Colonic mucosa (tissue), 4 donors: ENCODE data around the gene SEMA6A. TPM values are rescaled to one million over a fixed set of nuclear protein-coding genes. Genes with fewer than 3 reads are reported as not detected.

Source experiments
- DNase-seq: peaks from one replicate; pipeline ENCODE4 v3.0.0-alpha.2; 2020
- H3K27ac ChIP-seq: fragments of 200-600 bp; one replicate; pipeline ENCODE4 v1.8.0; 2021
- H3K27me3 ChIP-seq: fragments of 200-600 bp; one replicate; pipeline ENCODE4 v1.8.0; 2021
- H3K36me3 ChIP-seq: fragments of 200-600 bp; one replicate; pipeline ENCODE4 v1.8.0; 2021
- H3K4me1 ChIP-seq: fragments of 200-600 bp; one replicate; pipeline ENCODE4 v1.8.0; 2021; ENCODE audit warnings: mild to moderate bottlenecking
- H3K4me3 ChIP-seq: fragments of 200-600 bp; one replicate; pipeline ENCODE4 v1.8.0; 2021
- H3K9ac ChIP-seq, 2 donors: one replicate each; pipeline ENCODE4 v1.7.0; 2013; ENCODE audit warnings: control low read depth in 2 of 2, low read depth in 2 of 2, low read length in 2 of 2
- H3K9me3 ChIP-seq: fragments of 200-600 bp; one replicate; pipeline ENCODE4 v1.8.0; 2021
- intact Hi-C: fragments of 100-400 bp; cut with DNase I; formaldehyde crosslinking; loops from one replicate; pipeline ENCODE4 v1.14.1; 2022
- total RNA-seq, 2 donors: library from RNA; stranded (reverse); fragmentation: NEBNext Ultra II Directional in 1 of 2; extraction: Animal tissue kit (Norgen Biotek cat#: 25700) in 1 of 2; gene quantifications; one replicate each; pipeline ENCODE4 v1.2.1, GENCODE V29; 2021
- TF ChIP-seq, protein P1 (sequence below): fragments of 200-600 bp; IDR thresholded peaks from one replicate; pipeline ENCODE4 v1.8.0; 2022; ENCODE audit warnings: antibody characterized with exemption, mild to moderate bottlenecking
- donor health status: healthy.
- donor health status: DM: no; HTN: no; CAD: no.
- donor health status: DM: no; HTN: no; CAD: no.

The SEMA6A gene
- total RNA-seq, 2 donors from 2014 or later: 66.7 to 89.9 TPM

DNA sequence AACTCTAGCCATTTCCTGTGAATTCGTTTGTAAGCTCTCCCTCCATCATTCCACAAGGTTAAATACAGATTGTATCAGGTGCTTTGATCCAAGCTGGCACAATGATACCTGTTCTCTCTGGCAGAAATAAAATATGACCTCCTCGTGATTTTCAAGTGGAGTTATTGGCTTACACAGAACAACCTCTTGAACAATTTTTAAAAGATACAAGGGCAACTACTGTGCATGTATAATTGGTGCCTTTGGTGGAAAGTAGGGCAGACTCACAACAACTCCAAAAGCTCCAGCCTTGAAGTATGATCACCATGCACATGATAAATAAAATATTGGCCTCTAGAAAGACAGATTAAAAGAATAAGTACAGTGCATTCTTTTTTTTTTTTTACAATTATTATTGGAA is 106.0 kb downstream of the SEMA6A start:
- no peaks in the 10 kb centered on the region for H3K4me1 ChIP-seq
- H3K27me3 ChIP-seq: no peaks in the 10 kb centered on the region
- no peak overlapping the region for H3K4me3 ChIP-seq
- no peaks in the 10 kb centered on the region for H3K9me3 ChIP-seq
- intact Hi-C loops: no loop called here
- H3K9ac ChIP-seq: no peak overlapping the region
- H3K27ac ChIP-seq: no peak overlapping the region
- TF ChIP-seq, protein P1, sequence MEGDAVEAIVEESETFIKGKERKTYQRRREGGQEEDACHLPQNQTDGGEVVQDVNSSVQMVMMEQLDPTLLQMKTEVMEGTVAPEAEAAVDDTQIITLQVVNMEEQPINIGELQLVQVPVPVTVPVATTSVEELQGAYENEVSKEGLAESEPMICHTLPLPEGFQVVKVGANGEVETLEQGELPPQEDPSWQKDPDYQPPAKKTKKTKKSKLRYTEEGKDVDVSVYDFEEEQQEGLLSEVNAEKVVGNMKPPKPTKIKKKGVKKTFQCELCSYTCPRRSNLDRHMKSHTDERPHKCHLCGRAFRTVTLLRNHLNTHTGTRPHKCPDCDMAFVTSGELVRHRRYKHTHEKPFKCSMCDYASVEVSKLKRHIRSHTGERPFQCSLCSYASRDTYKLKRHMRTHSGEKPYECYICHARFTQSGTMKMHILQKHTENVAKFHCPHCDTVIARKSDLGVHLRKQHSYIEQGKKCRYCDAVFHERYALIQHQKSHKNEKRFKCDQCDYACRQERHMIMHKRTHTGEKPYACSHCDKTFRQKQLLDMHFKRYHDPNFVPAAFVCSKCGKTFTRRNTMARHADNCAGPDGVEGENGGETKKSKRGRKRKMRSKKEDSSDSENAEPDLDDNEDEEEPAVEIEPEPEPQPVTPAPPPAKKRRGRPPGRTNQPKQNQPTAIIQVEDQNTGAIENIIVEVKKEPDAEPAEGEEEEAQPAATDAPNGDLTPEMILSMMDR: no peak
- no peaks in the 10 kb centered on the region for H3K36me3 ChIP-seq
- no peak for DNase-seq

DNA sequence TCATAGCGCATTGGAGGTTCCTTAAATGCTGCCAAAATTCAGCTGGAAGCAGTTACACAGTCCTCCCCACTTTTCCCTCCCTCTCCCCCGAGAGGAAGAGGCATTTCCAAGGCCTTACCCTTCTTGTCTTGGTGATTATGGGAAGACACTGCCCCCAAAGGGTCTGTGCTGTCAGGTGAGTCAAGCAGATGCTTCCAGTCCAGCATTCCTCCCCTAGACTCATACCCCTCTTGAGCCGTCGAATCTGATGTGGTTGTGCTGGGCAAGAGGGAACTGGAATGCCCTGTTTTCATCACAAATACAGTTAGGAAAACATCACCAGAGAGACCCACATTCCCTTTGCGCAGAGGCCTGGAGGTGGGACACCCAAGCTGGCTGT is 107.2 kb downstream of the SEMA6A start:
- TF ChIP-seq, protein P1: no peak
- intact Hi-C loops: no loop called here
- Histone ChIP-seq H3K4me1 (no peaks in the 10 kb centered on the region), H3K9ac (no peak overlapping the region), H3K9me3 (no peaks in the 10 kb centered on the region), H3K27ac (no peak overlapping the region), H3K36me3 (no peaks in the 10 kb centered on the region), H3K27me3 (no peaks in the 10 kb centered on the region), H3K4me3 (no peak overlapping the region)
- DNase-seq: no peak

- no peak for DNase-seq
- H3K27me3 ChIP-seq: no peaks in the 10 kb centered on the region
- H3K36me3 ChIP-seq: no peaks in the 10 kb centered on the region
- no peak overlapping the region for H3K4me3 ChIP-seq
- intact Hi-C loops: no loop called here
- H3K27ac ChIP-seq: no peak overlapping the region
- no peaks in the 10 kb centered on the region for H3K4me1 ChIP-seq
- H3K9ac ChIP-seq: no peak overlapping the region
- TF ChIP-seq, protein P1: no peak
- H3K9me3 ChIP-seq: no peaks in the 10 kb centered on the region
Measured at GRCh38 chr5:116466727-116467464, 107.7 kb downstream of the SEMA6A start.

GRCh38 chr5:116465411-116465810 is 109.2 kb downstream of the SEMA6A start:
- DNase-seq: no peak
- TF ChIP-seq, protein P1: no peak
- H3K27ac ChIP-seq: no peak overlapping the region
- H3K9ac ChIP-seq: no peak overlapping the region
- intact Hi-C loops: no loop called here
- H3K4me3 ChIP-seq: no peak overlapping the region
- no peaks in the 10 kb centered on the region for H3K9me3 ChIP-seq
- H3K36me3 ChIP-seq: no peaks in the 10 kb centered on the region
- no peaks in the 10 kb centered on the region for H3K4me1 ChIP-seq
- no peaks in the 10 kb centered on the region for H3K27me3 ChIP-seq

DNA sequence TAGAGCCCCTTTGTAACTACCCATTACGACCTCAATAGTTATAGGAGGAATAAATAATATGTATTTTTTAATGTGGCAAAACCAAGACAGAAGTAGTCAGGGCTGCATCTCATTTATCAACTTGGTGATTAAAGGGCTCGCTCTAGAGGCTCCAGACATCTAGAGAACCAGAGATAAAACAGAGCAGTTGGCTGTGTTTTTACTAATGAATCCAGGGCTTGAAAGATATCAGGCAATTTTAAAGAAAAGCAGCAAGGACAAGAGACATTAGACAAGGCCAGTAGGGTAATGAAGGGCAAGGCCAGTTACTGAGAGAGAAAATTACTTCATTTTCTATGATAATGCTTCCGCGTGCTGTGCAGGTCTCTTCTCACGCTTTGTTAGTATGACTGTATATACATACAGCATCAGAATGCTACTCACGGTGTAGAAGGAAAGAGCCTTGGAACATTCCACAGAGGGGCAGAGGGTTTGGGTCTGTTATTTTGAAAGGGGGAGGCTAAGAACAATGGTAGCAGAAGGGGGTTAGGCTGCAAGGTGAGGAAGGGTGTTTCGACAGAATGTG is 110.4 kb downstream of the SEMA6A start:
- Histone ChIP-seq H3K36me3 (no peaks in the 10 kb centered on the region), H3K27ac (no peak overlapping the region), H3K9me3 (no peaks in the 10 kb centered on the region), H3K27me3 (no peaks in the 10 kb centered on the region), H3K4me1 (no peaks in the 10 kb centered on the region), H3K9ac (no peak overlapping the region), H3K4me3 (no peak overlapping the region)
- DNase-seq: no peak
- TF ChIP-seq, protein P1: no peak
- intact Hi-C loops: no loop called here
